NT2/D1 (cell line): ENCODE results near the gene KLRC3.

ENCODE experiments used
- SUZ12 ChIP-seq: IDR thresholded peaks from 2 replicates; pipeline ENCODE4 v1.6.1; 2011; ENCODE audit not compliant: insufficient read length, insufficient read depth; ENCODE audit errors: extremely low read depth
- ZNF274 ChIP-seq: IDR thresholded peaks from 2 replicates; pipeline ENCODE4 v1.6.1; 2011; ENCODE audit warnings: mild to moderate bottlenecking, low read depth, low read length

- no peak for TF ChIP-seq ZNF274
- TF ChIP-seq SUZ12 = no peak
Measured at GRCh38 chr12:10466311-10466710, 45.9 kb upstream of the KLRC3 start.
